Neutrophil (primary cell): ENCODE results near the gene POLG.
A peak's percentile ranks its signal among the peaks of the same experiment; 100 is the strongest.

Experiments used
- H3K27ac ChIP-seq: fragments of 200-600 bp; sonication (generic); 2 replicates; pipeline ENCODE4 v1.5.1; 2016; ENCODE audit warnings: mild to moderate bottlenecking, moderate library complexity
- H3K27me3 ChIP-seq: fragments of 200-600 bp; sonication (generic); 2 replicates; pipeline ENCODE4 v1.6.0; 2016; ENCODE audit warnings: mild to moderate bottlenecking
- H3K36me3 ChIP-seq: fragments of 200-600 bp; sonication (generic); 2 replicates; pipeline ENCODE4 v1.5.1; 2017
- H3K4me1 ChIP-seq, 2 experiments: fragments of 200-600 bp in 1 of 2; sonication (generic) in 1 of 2; 1 replicate in 1 of 2; 2 replicates in 1 of 2; pipeline versions ENCODE4 v1.5.1 to v1.6.1; 2013 to 2016; ENCODE audit warnings: low read depth in 1 of 2, low read length in 1 of 2, mild to moderate bottlenecking in 1 of 2, moderate library complexity in 1 of 2; ENCODE audit not compliant: control insufficient read depth in 1 of 2, insufficient read depth in 1 of 2
- H3K4me3 ChIP-seq, 2 experiments: fragments of 200-600 bp in 1 of 2; sonication (generic) in 1 of 2; 1 replicate in 1 of 2; 2 replicates in 1 of 2; pipeline ENCODE4 v1.5.1; 2013 to 2016; ENCODE audit warnings: low read depth in 1 of 2, low read length in 1 of 2, mild to moderate bottlenecking in 1 of 2, moderate library complexity in 1 of 2
- H3K9me3 ChIP-seq: fragments of 200-600 bp; sonication (generic); 2 replicates; pipeline ENCODE4 v1.5.1; 2016
- CTCF ChIP-seq: fragments of 200-600 bp; sonication (generic); IDR thresholded peaks from 2 replicates; pipeline ENCODE4 v1.5.1; 2016; ENCODE audit warnings: antibody characterized with exemption

Gene POLG

GRCh38 chr15:89317186-89317720 lies 17.4 kb downstream of the POLG start:
- H3K27ac ChIP-seq, result no peak overlapping the region
- H3K4me3 ChIP-seq, result no peak overlapping the region

GRCh38 chr15:89316504-89316903 lies 18.1 kb downstream of the POLG start:
- H3K27me3 ChIP-seq, result no peaks in the 10 kb centered on the region
- peaks cover 95% of the 10 kb centered on the region for H3K36me3 ChIP-seq
- no peak overlapping the region for H3K27ac ChIP-seq
- H3K4me3 ChIP-seq, result no peak overlapping the region
- TF ChIP-seq CTCF, result no peak
- no peaks in the 10 kb centered on the region for H3K9me3 ChIP-seq
- no peaks in the 10 kb centered on the region for H3K4me1 ChIP-seq

More at GRCh38 chr15:89317186-89317720, 17.4 kb downstream of the POLG start:
- no peaks in the 10 kb centered on the region for H3K9me3 ChIP-seq
- H3K4me1 ChIP-seq, result no peaks in the 10 kb centered on the region
- TF ChIP-seq CTCF, result no peak
- H3K36me3 ChIP-seq, result peaks cover 99% of the 10 kb centered on the region
- H3K27me3 ChIP-seq, result no peaks in the 10 kb centered on the region

DNA sequence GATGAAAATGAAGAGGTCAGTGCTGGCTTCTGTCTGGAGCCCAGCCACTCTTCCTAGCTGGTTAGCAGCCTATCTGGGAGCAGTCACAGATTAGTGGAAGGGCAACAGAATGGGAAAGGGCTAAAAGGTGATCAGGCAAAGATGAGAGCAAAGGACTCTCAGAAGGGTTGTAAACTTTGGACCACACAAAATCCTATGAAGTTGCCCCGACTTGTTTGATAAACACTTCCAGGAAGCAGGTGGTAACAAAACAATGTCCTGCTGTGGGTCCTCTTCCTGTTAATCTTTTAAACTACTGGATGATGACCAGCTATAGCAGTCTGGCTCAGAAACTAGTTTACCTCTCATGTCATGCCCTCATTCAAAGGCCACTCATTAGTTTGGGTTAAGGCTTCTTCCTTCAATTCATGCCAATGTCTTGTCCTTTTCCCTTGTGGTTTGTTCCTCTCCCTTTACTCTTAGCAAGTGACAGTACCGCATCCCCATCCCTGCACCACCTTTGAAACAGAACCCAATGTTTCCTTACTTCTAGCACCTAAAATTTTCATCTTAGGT lies 19.2 kb downstream of the POLG start:
- no peaks in the 10 kb centered on the region for H3K4me1 ChIP-seq
- no peaks in the 10 kb centered on the region for H3K27me3 ChIP-seq
- peak overlapping the region; percentile 20 for H3K27ac ChIP-seq
- no peak for TF ChIP-seq CTCF
- no peak overlapping the region for H3K4me3 ChIP-seq
- peaks cover 84% of the 10 kb centered on the region for H3K36me3 ChIP-seq
- H3K9me3 ChIP-seq, result no peaks in the 10 kb centered on the region

GRCh38 chr15:89309993-89310392 lies 24.6 kb downstream of the POLG start:
- no peak for TF ChIP-seq CTCF
- Histone ChIP-seq H3K4me1 (no peaks in the 10 kb centered on the region), H3K4me3 (no peak overlapping the region), H3K27me3 (no peaks in the 10 kb centered on the region), H3K9me3 (no peaks in the 10 kb centered on the region), H3K27ac (no peak overlapping the region), H3K36me3 (peaks cover 76% of the 10 kb centered on the region)

DNA sequence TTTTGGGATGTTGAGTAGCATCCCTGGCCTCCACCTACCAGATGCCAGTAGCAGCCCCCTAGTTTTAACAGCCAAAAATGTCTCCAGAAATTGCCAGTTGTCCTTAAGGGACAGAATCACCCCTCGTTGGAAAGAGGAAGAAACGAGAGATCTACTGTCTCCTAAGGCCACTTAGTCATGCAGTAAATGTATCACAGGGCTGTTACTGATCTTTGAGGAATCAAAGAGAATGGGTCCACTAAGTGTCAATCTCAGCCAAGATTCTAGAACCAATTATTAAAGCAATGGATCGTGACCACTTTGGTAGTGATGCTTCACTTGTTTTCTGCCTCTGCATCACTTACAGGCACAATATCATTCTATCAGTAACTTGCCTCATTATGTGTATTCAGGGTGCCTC lies 26.4 kb downstream of the POLG start:
- TF ChIP-seq CTCF, result no peak
- H3K36me3 ChIP-seq, result peaks cover 76% of the 10 kb centered on the region

More for the DNA sequence above, 26.4 kb downstream of the POLG start:
- H3K9me3 ChIP-seq, result no peaks in the 10 kb centered on the region
- H3K27me3 ChIP-seq, result no peaks in the 10 kb centered on the region
- no peak overlapping the region for H3K27ac ChIP-seq
- no peak overlapping the region for H3K4me3 ChIP-seq
- no peaks in the 10 kb centered on the region for H3K4me1 ChIP-seq
